SK-N-SH (cell line): Measurements from ENCODE around the gene GUCY2D. TPM values are rescaled to one million over a fixed set of nuclear protein-coding genes. Genes with fewer than 3 reads are reported as not detected.

Experiments
- CTCF ChIA-PET: fragments of 300-600, 350-600 bp; formaldehyde crosslinking; extraction: SDS; loops from one replicate; lab custom pipeline; 2021; lab: Yijun Ruan, JAX
- POLR2A ChIA-PET: fragments of 350-600 bp; sonication (Branson Sonifier 250); formaldehyde crosslinking; extraction: SDS; loops from one replicate; lab custom pipeline; 2020; ENCODE audit warnings: antibody characterized with exemption, inconsistent platforms; lab: Yijun Ruan, JAX
- DNase-seq: peaks from one replicate; pipeline ENCODE4 v3.0.0; 2012
- H2AFZ ChIP-seq: fragments of 200-600 bp; sonication (generic); 2 replicates; pipeline ENCODE4 v1.8.1; 2016; ENCODE audit warnings: antibody characterized with exemption, mild to moderate bottlenecking, low read depth
- H3F3A ChIP-seq: fragments of 200-600 bp; sonication (generic); replicated peaks from 2 replicates; pipeline ENCODE3; 2016; ENCODE audit warnings: antibody characterized with exemption, mild to moderate bottlenecking; ENCODE audit not compliant: insufficient read depth
- H3K27ac ChIP-seq, 2 experiments: fragments of 200-500 bp in 1 of 2; fragments of 200-600 bp in 1 of 2; sonication (Bioruptor generic) in 1 of 2; sonication (generic), shearing (Covaris generic) in 1 of 2; 2 replicates each; pipeline versions ENCODE4 v1.5.1 to v1.6.1; 2014 to 2016; ENCODE audit warnings: low read depth in 2 of 2, inconsistent platforms in 1 of 2, low read length in 1 of 2, mild to moderate bottlenecking in 1 of 2, mixed read lengths in 1 of 2
- H3K27me3 ChIP-seq: fragments of 200-600 bp; sonication (generic), shearing (Covaris generic); 2 replicates; pipeline ENCODE4 v1.6.1; 2016; ENCODE audit warnings: mixed run types; ENCODE audit not compliant: insufficient read depth
- H3K36me3 ChIP-seq, 2 experiments: fragments of 200-500 bp in 1 of 2; fragments of 200-600 bp in 1 of 2; sonication (Bioruptor generic) in 1 of 2; sonication (generic) in 1 of 2; replicated peaks in 1 of 2; 2 replicates each; pipeline versions ENCODE3 to v1.5.1; 2014 to 2016; ENCODE audit warnings: low read length in 1 of 2, mild to moderate bottlenecking in 1 of 2; ENCODE audit not compliant: insufficient read depth in 2 of 2, control insufficient read depth in 1 of 2
- H3K4me1 ChIP-seq, 2 experiments: fragments of 200-500 bp in 1 of 2; fragments of 200-600 bp in 1 of 2; sonication (Bioruptor generic) in 1 of 2; sonication (generic), shearing (Covaris generic) in 1 of 2; 2 replicates each; pipeline versions ENCODE4 v1.5.1 to v1.6.1; 2014 to 2016; ENCODE audit warnings: low read depth in 1 of 2, low read length in 1 of 2, mixed run types in 1 of 2; ENCODE audit not compliant: insufficient read depth in 2 of 2, control insufficient read depth in 1 of 2
- H3K4me2 ChIP-seq: fragments of 200-600 bp; sonication (generic), shearing (Covaris generic); 2 replicates; pipeline ENCODE4 v1.6.1; 2017; ENCODE audit warnings: mixed run types
- H3K4me3 ChIP-seq, 2 experiments: fragments of 200-500 bp in 1 of 2; fragments of 200-600 bp in 1 of 2; sonication (Bioruptor generic) in 1 of 2; sonication (generic), shearing (Covaris generic) in 1 of 2; 2 replicates each; pipeline versions ENCODE4 v1.5.1 to v1.8.1; 2014 to 2016; ENCODE audit warnings: low read depth in 2 of 2, inconsistent platforms in 1 of 2, low read length in 1 of 2, mild to moderate bottlenecking in 1 of 2, mixed read lengths in 1 of 2, moderate library complexity in 1 of 2
- H3K79me2 ChIP-seq: fragments of 200-600 bp; sonication (generic); 2 replicates; pipeline ENCODE4 v1.8.1; 2017; ENCODE audit warnings: mild to moderate bottlenecking; ENCODE audit not compliant: insufficient read depth
- H3K9ac ChIP-seq: fragments of 200-600 bp; sonication (generic); 2 replicates; pipeline ENCODE4 v1.6.1; 2017; ENCODE audit warnings: mixed run types
- H3K9me2 ChIP-seq: fragments of 200-600 bp; sonication (generic); 2 replicates; pipeline ENCODE4 v1.6.1; 2017; ENCODE audit warnings: mixed run types
- H3K9me3 ChIP-seq: fragments of 200-600 bp; sonication (generic); 2 replicates; pipeline ENCODE4 v1.6.1; 2017; ENCODE audit warnings: mixed run types, mild to moderate bottlenecking, moderate library complexity
- H4K20me1 ChIP-seq: fragments of 200-600 bp; sonication (generic); 2 replicates; pipeline ENCODE4 v1.6.1; 2017; ENCODE audit warnings: mild to moderate bottlenecking, mixed run types; ENCODE audit not compliant: insufficient read depth
- CHD2 ChIP-seq: fragments of 150-350 bp; IDR thresholded peaks from 2 replicates; pipeline ENCODE4 v1.6.1; 2018; ENCODE audit warnings: low read length; ENCODE audit not compliant: partially characterized antibody
- ELF1 ChIP-seq: IDR thresholded peaks from 2 replicates; pipeline ENCODE4 v1.4.0; 2012
- EP300 ChIP-seq, 2 experiments: IDR thresholded peaks; 2 replicates each; pipeline versions ENCODE4 v1.4.0 to v1.6.1; 2012; ENCODE audit warnings: borderline replicate concordance in 1 of 2, low read depth in 1 of 2, low read length in 1 of 2
- EZH2phosphoT487 ChIP-seq: fragments of 200-600 bp; sonication (generic); IDR thresholded peaks from 2 replicates; pipeline ENCODE4 v1.6.1; 2017; ENCODE audit warnings: low read depth, mixed run types, mild to moderate bottlenecking, antibody characterized with exemption, moderate library complexity, borderline replicate concordance
- FOXJ3 ChIP-seq: sonication (generic); formaldehyde crosslinking; IDR thresholded peaks from 2 replicates; pipeline ENCODE4 v1.5.1; 2020; ENCODE audit warnings: mild to moderate bottlenecking, missing genetic modification reagents
- GATA2 ChIP-seq: sonication (generic); formaldehyde crosslinking; IDR thresholded peaks from 2 replicates; pipeline ENCODE4 v1.5.0; 2020; ENCODE audit warnings: mild to moderate bottlenecking, missing genetic modification reagents
- IRF3 ChIP-seq: fragments of 150-350 bp; IDR thresholded peaks from 2 replicates; pipeline ENCODE4 v1.6.1; 2016; ENCODE audit warnings: mild to moderate bottlenecking, low read depth, low read length
- JUND ChIP-seq: IDR thresholded peaks from 2 replicates; pipeline ENCODE4 v1.4.0; 2012
- MAX ChIP-seq: IDR thresholded peaks from 2 replicates; pipeline ENCODE4 v1.4.0; 2012; ENCODE audit warnings: low read depth
- MEF2A ChIP-seq: IDR thresholded peaks from 2 replicates; pipeline ENCODE4 v1.4.0; 2012; ENCODE audit warnings: low read depth, borderline replicate concordance
- MXI1 ChIP-seq: IDR thresholded peaks from 2 replicates; pipeline ENCODE4 v1.6.1; 2012; ENCODE audit warnings: mild to moderate bottlenecking, low read depth, low read length, improper control_type of control experiment
- POLR2AphosphoS5 ChIP-seq: IDR thresholded peaks from 2 replicates; pipeline ENCODE4 v1.6.1; 2012; ENCODE audit warnings: low read depth, low read length
- RAD21 ChIP-seq: IDR thresholded peaks from 2 replicates; pipeline ENCODE4 v1.6.1; 2012; ENCODE audit warnings: mild to moderate bottlenecking, low read length
- RXRA ChIP-seq: IDR thresholded peaks from 2 replicates; pipeline ENCODE4 v1.4.0; 2012; ENCODE audit warnings: low read depth, mild to moderate bottlenecking, borderline replicate concordance
- SIN3A ChIP-seq: IDR thresholded peaks from 2 replicates; pipeline ENCODE4 v1.6.1; 2012; ENCODE audit warnings: low read depth, mild to moderate bottlenecking, low read length, moderate library complexity, borderline replicate concordance
- TAF1 ChIP-seq: IDR thresholded peaks from 2 replicates; pipeline ENCODE4 v1.6.1; 2012; ENCODE audit warnings: low read depth, mild to moderate bottlenecking, low read length, moderate library complexity, borderline replicate concordance
- TCF12 ChIP-seq: IDR thresholded peaks from 2 replicates; pipeline ENCODE4 v1.4.0; 2012
- USF1 ChIP-seq: IDR thresholded peaks from 2 replicates; pipeline ENCODE4 v1.4.0; 2012; ENCODE audit warnings: low read depth, borderline replicate concordance
- WGBS: methylation state at CpG from one replicate; pipeline ENCODE4 v1.1.6; 2017; ENCODE audit warnings: low lambda C conversion rate; 5-methylcytosine and 5-hydroxymethylcytosine counted together
- polyA plus RNA-seq, 3 experiments: library from polyadenylated mRNA; depleted of rRNA; stranded (reverse); fragments of >200 nt; gene quantifications; 2 replicates each; pipeline ENCODE4 v1.2.3, GENCODE V29; 2012

The GUCY2D gene
- polyA plus RNA-seq, 1 of the 3 experiments (the other 2 are of a cell fraction), result not detected

GRCh38 chr17:7956228-7956965, 46.0 kb upstream of the GUCY2D start (continued):
- no peak for TF ChIP-seq MEF2A
- no peak for TF ChIP-seq EP300 (IDR thresholded peaks at IDR 0.05; ENCODE audit: borderline replicate concordance in 1 of 2, low read depth in 1 of 2, low read length in 1 of 2)
- TF ChIP-seq JUND, result peak; percentile 18; the same call in 1 of the 2 replicates
- TF ChIP-seq RAD21, result no peak
- TF ChIP-seq TAF1, result no peak
- TF ChIP-seq FOXJ3, result no peak
- TF ChIP-seq IRF3, result no peak
- TF ChIP-seq SIN3A, result no peak
- TF ChIP-seq GATA2 (CRISPR knock-in tag), result no peak
- TF ChIP-seq EZH2phosphoT487, result no peak
- no peak for TF ChIP-seq ELF1
- no peak for TF ChIP-seq MXI1
- TF ChIP-seq TCF12, result peak; percentile 92
- no peak for TF ChIP-seq RXRA
- TF ChIP-seq CHD2, result no peak
- no peak for TF ChIP-seq USF1
- no peak for TF ChIP-seq MAX

GRCh38 chr17:7959503-7960253, 42.7 kb upstream of the GUCY2D start:
- POLR2A ChIA-PET, result no interaction called here
- H3K36me3 ChIP-seq, result no peaks in the 10 kb centered on the region
- H3K4me2 ChIP-seq, result no peak overlapping the region
- TF ChIP-seq TCF12 (no peak), POLR2AphosphoS5 (no peak), USF1 (no peak), SIN3A (no peak), MEF2A (no peak)
- H4K20me1 ChIP-seq, result no peaks in the 10 kb centered on the region
- no peaks in the 10 kb centered on the region for H3K27me3 ChIP-seq
- peaks cover 5% of the 10 kb centered on the region for H3F3A ChIP-seq
- CTCF ChIA-PET, result interaction anchor here (0.8 to 1.3 kb wide), 3 partner anchors 13 to 120 kb away, joined by 3 to 4 read pairs (median 3); no protein-coding TSS in a partner anchor
- H3K9me2 ChIP-seq, result no peaks in the 10 kb centered on the region
- 73% methylated on average over 9 of the region's 9 CpGs for WGBS
- H3K9me3 ChIP-seq, result no peaks in the 10 kb centered on the region
- H3K9ac ChIP-seq, result no peak overlapping the region
- no peak overlapping the region for H3K4me3 ChIP-seq
- H3K27ac ChIP-seq, result no peak overlapping the region
- H3K79me2 ChIP-seq, result no peaks in the 10 kb centered on the region
- H3K4me1 ChIP-seq, result no peaks in the 10 kb centered on the region; a peak in 1 of 4 replicates
- H2AFZ ChIP-seq, result no peak overlapping the region
- no peak for DNase-seq
